ENCODE results near the gene NBEAL2. TPM values are rescaled to one million over a fixed set of nuclear protein-coding genes. Genes with fewer than 3 reads are reported as not detected.

NBEAL2 gene
- total and polyA plus RNA-seq, 2 of the 4 experiments (the other 2 are of a cell fraction): 2.2 to 12.5 TPM

DNA sequence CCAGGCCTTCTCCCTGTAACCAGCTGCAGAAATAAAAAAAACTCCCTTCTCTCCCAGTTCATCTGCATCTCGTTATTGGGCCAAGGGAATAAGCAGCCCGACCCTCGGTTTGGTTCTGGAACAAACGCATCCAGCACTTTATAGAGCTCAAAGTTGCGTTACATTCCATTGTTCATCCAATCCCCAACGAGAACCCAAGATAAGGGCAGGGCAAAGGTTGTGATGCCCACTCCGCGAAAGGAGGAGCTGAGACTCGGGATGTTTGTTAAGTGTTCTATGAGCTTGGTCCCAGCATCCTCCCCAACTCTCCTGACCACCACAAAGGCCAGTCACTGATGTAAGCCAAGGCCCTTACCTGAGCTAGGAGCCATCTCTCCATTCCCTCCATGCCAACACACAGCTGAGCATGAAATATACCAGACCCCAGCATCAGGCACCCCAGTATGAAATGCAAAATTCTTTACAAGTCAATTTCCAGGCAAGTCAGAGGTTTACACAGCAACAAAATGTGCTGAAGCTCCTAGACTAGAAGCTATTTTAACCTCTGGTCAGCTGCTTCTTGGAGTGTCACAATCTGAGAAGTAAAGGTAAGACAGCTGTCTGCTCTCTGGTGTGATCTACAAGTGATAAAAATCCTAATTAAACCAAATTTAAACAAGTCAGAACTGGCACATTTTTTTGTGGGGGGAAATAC is 20.9 kb upstream of the NBEAL2 start:
- Histone ChIP-seq H3K9me1 (ENCODE audit: insufficient read depth, low read length) (peaks cover 40% of the 10 kb centered on the region), H3K4ac (ENCODE audit: low read depth, low read length) (no peak overlapping the region), H2BK20ac (ENCODE audit: low read depth, low read length) (no peak overlapping the region), H4K91ac (ENCODE audit: insufficient read depth, low read depth, low read length) (no peak overlapping the region), H3K27me3 (ENCODE audit: control insufficient read depth, insufficient read depth, low read length) (no peaks in the 10 kb centered on the region), H3K9me3 (ENCODE audit: control insufficient read depth, insufficient read depth, low read length) (no peaks in the 10 kb centered on the region), H2BK15ac (ENCODE audit: low read depth, low read length) (no peak overlapping the region), H2AK5ac (ENCODE audit: low read depth, low read length) (no peak overlapping the region), H3K4me3 (ENCODE audit: insufficient read depth, low read depth, low read length) (no peak overlapping the region), H2BK5ac (ENCODE audit: low read depth, low read length, poor library complexity, severe bottlenecking) (no peak overlapping the region), H3K9ac (ENCODE audit: low read depth, low read length) (no peak overlapping the region), H4K8ac (ENCODE audit: low read depth in 2 of 2, low read length in 2 of 2) (no peak overlapping the region), H3K56ac (ENCODE audit: extremely low read depth, insufficient read depth, low read length) (no peak overlapping the region), H4K5ac (ENCODE audit: low read depth, low read length) (no peak overlapping the region), H3K23ac (ENCODE audit: low read depth, low read length) (no peak overlapping the region; the same call in 1 of the 2 replicates), H3K79me1 (ENCODE audit: low read depth in 1 of 2, low read length in 2 of 2) (peaks cover 26 to 83% of the 10 kb centered on the region in 2 experiments), H3K4me2 (ENCODE audit: low read depth, low read length) (no peak overlapping the region), H2AK9ac (replicated peaks; ENCODE audit: low read depth, low read length, poor library complexity) (no peak overlapping the region), H3K36me3 (ENCODE audit: control insufficient read depth, insufficient read depth, low read length) (0 out of 2 replicates have a peak, but pooled peaks cover 1% of the 10 kb centered on the region), H2AFZ (replicated peaks; ENCODE audit: low read length, poor library complexity) (no peak overlapping the region), H3K18ac (ENCODE audit: low read depth, low read length) (no peak overlapping the region), H3K27ac (ENCODE audit: insufficient read depth, low read length) (no peak overlapping the region), H3K14ac (replicated peaks; ENCODE audit: low read depth, low read length) (no peak overlapping the region), H3K4me1 (ENCODE audit: control insufficient read depth, insufficient read depth, low read length) (peaks cover 28% of the 10 kb centered on the region), H4K20me1 (ENCODE audit: insufficient read depth, low read length) (peaks cover 81% of the 10 kb centered on the region), H2BK120ac (ENCODE audit: low read depth, low read length) (no peak overlapping the region)
- POLR2A ChIA-PET (ENCODE audit: unreplicated experiment): no interaction called here
- no peak for ATAC-seq (ENCODE audit: low read depth)
- intact Hi-C loops (cut with micrococcal nuclease): no loop called here
- no peak for TF ChIP-seq BHLHE40 (IDR thresholded peaks at IDR 0.05; ENCODE audit: low read depth, low read length)
- TF ChIP-seq, protein P1, sequence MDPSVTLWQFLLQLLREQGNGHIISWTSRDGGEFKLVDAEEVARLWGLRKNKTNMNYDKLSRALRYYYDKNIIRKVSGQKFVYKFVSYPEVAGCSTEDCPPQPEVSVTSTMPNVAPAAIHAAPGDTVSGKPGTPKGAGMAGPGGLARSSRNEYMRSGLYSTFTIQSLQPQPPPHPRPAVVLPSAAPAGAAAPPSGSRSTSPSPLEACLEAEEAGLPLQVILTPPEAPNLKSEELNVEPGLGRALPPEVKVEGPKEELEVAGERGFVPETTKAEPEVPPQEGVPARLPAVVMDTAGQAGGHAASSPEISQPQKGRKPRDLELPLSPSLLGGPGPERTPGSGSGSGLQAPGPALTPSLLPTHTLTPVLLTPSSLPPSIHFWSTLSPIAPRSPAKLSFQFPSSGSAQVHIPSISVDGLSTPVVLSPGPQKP (IDR thresholded peaks at IDR 0.05; ENCODE audit: borderline replicate concordance, low read depth, low read length): no peak
- TF ChIP-seq, protein P2, sequence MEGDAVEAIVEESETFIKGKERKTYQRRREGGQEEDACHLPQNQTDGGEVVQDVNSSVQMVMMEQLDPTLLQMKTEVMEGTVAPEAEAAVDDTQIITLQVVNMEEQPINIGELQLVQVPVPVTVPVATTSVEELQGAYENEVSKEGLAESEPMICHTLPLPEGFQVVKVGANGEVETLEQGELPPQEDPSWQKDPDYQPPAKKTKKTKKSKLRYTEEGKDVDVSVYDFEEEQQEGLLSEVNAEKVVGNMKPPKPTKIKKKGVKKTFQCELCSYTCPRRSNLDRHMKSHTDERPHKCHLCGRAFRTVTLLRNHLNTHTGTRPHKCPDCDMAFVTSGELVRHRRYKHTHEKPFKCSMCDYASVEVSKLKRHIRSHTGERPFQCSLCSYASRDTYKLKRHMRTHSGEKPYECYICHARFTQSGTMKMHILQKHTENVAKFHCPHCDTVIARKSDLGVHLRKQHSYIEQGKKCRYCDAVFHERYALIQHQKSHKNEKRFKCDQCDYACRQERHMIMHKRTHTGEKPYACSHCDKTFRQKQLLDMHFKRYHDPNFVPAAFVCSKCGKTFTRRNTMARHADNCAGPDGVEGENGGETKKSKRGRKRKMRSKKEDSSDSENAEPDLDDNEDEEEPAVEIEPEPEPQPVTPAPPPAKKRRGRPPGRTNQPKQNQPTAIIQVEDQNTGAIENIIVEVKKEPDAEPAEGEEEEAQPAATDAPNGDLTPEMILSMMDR (conservative IDR thresholded peaks at IDR 0.05; ENCODE audit: low read depth, low read length): no peak
- TF ChIP-seq MAZ (IDR thresholded peaks at IDR 0.05; ENCODE audit: borderline replicate concordance, low read depth, low read length): no peak
- TF ChIP-seq SMC3 (IDR thresholded peaks at IDR 0.05; ENCODE audit: low read depth, low read length): no peak
- TF ChIP-seq FOS (IDR thresholded peaks at IDR 0.05; ENCODE audit: low read depth, low read length): no peak
- TF ChIP-seq, protein P3, sequence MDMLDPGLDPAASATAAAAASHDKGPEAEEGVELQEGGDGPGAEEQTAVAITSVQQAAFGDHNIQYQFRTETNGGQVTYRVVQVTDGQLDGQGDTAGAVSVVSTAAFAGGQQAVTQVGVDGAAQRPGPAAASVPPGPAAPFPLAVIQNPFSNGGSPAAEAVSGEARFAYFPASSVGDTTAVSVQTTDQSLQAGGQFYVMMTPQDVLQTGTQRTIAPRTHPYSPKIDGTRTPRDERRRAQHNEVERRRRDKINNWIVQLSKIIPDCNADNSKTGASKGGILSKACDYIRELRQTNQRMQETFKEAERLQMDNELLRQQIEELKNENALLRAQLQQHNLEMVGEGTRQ (IDR thresholded peaks at IDR 0.05; ENCODE audit: low read depth, low read length): no peak
- no peak for TF ChIP-seq MAFK (IDR thresholded peaks at IDR 0.05; ENCODE audit: low read depth, low read length)
- no peak for TF ChIP-seq RFX5 (IDR thresholded peaks at IDR 0.05; ENCODE audit: low read depth, low read length)
- no peak for TF ChIP-seq CEBPB (IDR thresholded peaks at IDR 0.05; ENCODE audit: low read depth, low read length)
- no peak for TF ChIP-seq RAD21 (IDR thresholded peaks at IDR 0.05; ENCODE audit: low read length)
- no peak for TF ChIP-seq POLR2A (IDR thresholded peaks at IDR 0.05; ENCODE audit: low read depth, low read length)
- no peak for TF ChIP-seq NFE2L2 (IDR thresholded peaks at IDR 0.05; ENCODE audit: low read depth, low read length)
- TF ChIP-seq MXI1 (IDR thresholded peaks at IDR 0.05; ENCODE audit: borderline replicate concordance, low read depth, low read length): no peak
- no peak for TF ChIP-seq RCOR1 (IDR thresholded peaks at IDR 0.05; ENCODE audit: insufficient replicate concordance, low read length)
- TF ChIP-seq CHD1 (IDR thresholded peaks at IDR 0.05; ENCODE audit: low read depth, low read length): no peak
- dilution Hi-C loops (cut with HindIII; ENCODE audit: low sequenced_read_pairs, unreplicated experiment): no loop called here
- DNase-seq: no peak
- in situ Hi-C loops (cut with MboI; ENCODE audit: low sequenced_read_pairs): no loop called here
- 77% methylated on average over 3 of the region's 9 CpGs; no CpG with 5 or more reads in 1 of the 2 experiments for WGBS, 2 experiments (ENCODE audit: extremely low coverage in 2 of 2, insufficient read length in 1 of 2)
- CTCF ChIA-PET: interaction anchor here (0.6 kb wide), 1 partner anchor 1293 kb away, joined by 3 read pairs; no protein-coding TSS in a partner anchor
- BruUV-seq (replicated peaks): no TSS peak
